Heart right ventricle (tissue), 16 donors: ENCODE measurements around the gene NRXN3. TPM values are rescaled to one million over a fixed set of nuclear protein-coding genes. Genes with fewer than 3 reads are reported as not detected.
"Not testable (repeated sequence)": the region's sequence is repeated elsewhere in the genome, so short reads cannot be mapped to it uniquely, and the experiment has no call there.

Source experiments
- ATAC-seq, 8 donors: fragments of 200-7000 bp; cut with Tn5 transposase; one replicate each; pipeline ENCODE4 v1.9.1; 2020; ENCODE audit warnings: mild to moderate bottlenecking in 8 of 8, moderate library complexity in 8 of 8, moderate number of reproducible peaks in 1 of 8
- DNase-seq, 2 donors: peaks; one replicate each; pipeline ENCODE4 v3.0.0-alpha.2; 2020
- H3K27ac ChIP-seq, 10 donors: fragments of 200-600 bp; sonication (generic) in 2 of 10; one replicate each; pipeline versions ENCODE4 v1.5.0 to v1.8.0; 2020 to 2022; ENCODE audit warnings: mild to moderate bottlenecking in 3 of 10
- H3K27me3 ChIP-seq, 7 donors: fragments of 200-600 bp; one replicate each; pipeline ENCODE4 v1.8.0; 2021 to 2022; ENCODE audit warnings: mild to moderate bottlenecking in 2 of 7
- H3K36me3 ChIP-seq, 9 donors: fragments of 200-600 bp; sonication (generic) in 1 of 9; one replicate each; pipeline versions ENCODE4 v1.5.0 to v1.8.0; 2020 to 2022; ENCODE audit warnings: mild to moderate bottlenecking in 2 of 9
- H3K4me1 ChIP-seq, 9 donors: fragments of 200-600 bp; sonication (generic) in 1 of 9; one replicate each; pipeline versions ENCODE4 v1.5.0 to v1.8.0; 2020 to 2022; ENCODE audit warnings: mild to moderate bottlenecking in 4 of 9
- H3K4me3 ChIP-seq, 10 donors: fragments of 200-600 bp; sonication (generic) in 2 of 10; one replicate each; pipeline versions ENCODE4 v1.5.0 to v1.8.0; 2020 to 2022; ENCODE audit warnings: mild to moderate bottlenecking in 7 of 10, moderate library complexity in 2 of 10
- H3K9me3 ChIP-seq, 11 donors: fragments of 200-600 bp in 10 of 11; sonication (generic) in 2 of 11; one replicate each; pipeline versions ENCODE4 v1.5.0 to v1.8.0; 2013 to 2022; ENCODE audit warnings: mild to moderate bottlenecking in 2 of 11, control low read depth in 1 of 11, moderate library complexity in 1 of 11
- CTCF ChIP-seq, 9 donors: fragments of 200-600 bp; sonication (generic) in 2 of 9; IDR thresholded peaks; one replicate each; pipeline versions ENCODE4 v1.5.0 to v1.8.0; 2021 to 2022; ENCODE audit warnings: antibody characterized with exemption in 9 of 9, mild to moderate bottlenecking in 5 of 9, moderate library complexity in 1 of 9
- WGBS, 2 donors: extraction: QIAGEN DNeasy Blood & Tissue Kit; methylation state at CpG; one replicate each; pipeline ENCODE4 v1.1.7; 2013; ENCODE audit warnings: inconsistent platforms in 1 of 2; 5-methylcytosine and 5-hydroxymethylcytosine counted together
- intact Hi-C, 10 donors: fragments of 100-400 bp; cut with DNase I; formaldehyde crosslinking; loops; one replicate each; pipeline versions ENCODE4 v1.11.1 to v1.14.2; 2022
- polyA plus RNA-seq, 2 donors: library from polyadenylated mRNA; stranded (reverse); fragments of 200-250 nt; gene quantifications; one replicate each; pipeline ENCODE4 v1.2.3, GENCODE V29; 2013
- total RNA-seq, 10 donors: library from RNA; stranded (reverse); fragmentation: NEBNext Ultra II Directional in 3 of 10; extraction: Animal tissue kit (Norgen Biotek cat#: 25700) in 3 of 10; gene quantifications; one replicate each; pipeline versions ENCODE4 v1.2.1 to v1.2.4, GENCODE V29; 2021 to 2023
- donor health status: Arrhythmogenic right ventricular cardiomyopathy.
- donor health status: ischemic (EF 13 %, LVEDD 7.1; RV severe dilation, severe dysfunction).
- donor health status: healthy with polysubstance abuse.
- donor health status: DM: no; HTN: yes; CAD: no.
- donor health status: DM: no; HTN: no; CAD: no.
- donor health status: ischemic (EF 25% LVEDD 6.9; RV normal size, moderate dysfunction).
- donor health status: ischemic (EF 25% LVEDD 5.7; RV mildly dilated, moderate dysfunction).
- donor health status: healthy.
- donor health status: DM: yes; HTN: yes; CAD: no.
- donor health status: Ischemic cardiomyopathy.
- donor health status: ischemic (EF 35%, LVEDD 5.7; RV mildly dilated, moderate dysfunction).
- donor health status: nonischemic (EF 11% LVEDD 7.7; RV severe dilation, severe dysfunction).
- donor health status: DM: yes; HTN: yes; CAD: no.
- donor health status: PGD.
- donor health status: ischemic (EF 29% LVEDD 5.4; RV normal size, mild dysfunction).
- donor health status: nonischemic (EF 23%, LVEDD 6.1; RV moderate dilation, normal function).

Gene NRXN3
- total and polyA plus RNA-seq, 12 donors = 0.23 to 1.8 (median 0.87) TPM

- no peak for TF ChIP-seq CTCF (IDR thresholded peaks at IDR 0.05)
- H3K4me1 ChIP-seq = no peaks in the 10 kb centered on the region
- DNase-seq (no peak), ATAC-seq (no peak)
- no peak overlapping the region for H3K4me3 ChIP-seq
- no peak overlapping the region for H3K27ac ChIP-seq
- H3K9me3 ChIP-seq = no peaks in the 10 kb centered on the region
- H3K27me3 ChIP-seq = peaks cover 0 to 7% (median 0%) of the 10 kb centered on the region in 7 donors
- no peaks in the 10 kb centered on the region for H3K36me3 ChIP-seq
- intact Hi-C loops = no loop called here
Observed at GRCh38 chr14:78486081-78486480, 315.9 kb downstream of the NRXN3 start.

DNA sequence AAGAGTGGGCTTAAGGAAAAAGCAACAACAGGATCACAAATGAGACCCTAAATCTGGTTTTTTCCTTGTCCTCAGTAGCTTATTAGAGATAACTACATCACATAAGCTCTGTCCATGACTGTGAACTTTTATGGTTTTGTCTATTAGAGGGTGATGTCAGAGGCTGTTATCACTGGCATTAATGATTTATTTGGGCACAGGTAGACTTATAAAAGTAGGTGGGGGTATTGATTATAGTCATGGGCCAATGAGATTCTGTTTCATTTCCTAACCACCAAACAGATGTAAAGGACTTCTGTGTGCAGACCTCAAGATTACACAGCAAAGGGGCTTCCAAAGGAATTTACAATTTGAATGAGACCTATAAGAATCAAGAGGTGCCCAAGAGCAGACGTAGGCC, 316.4 kb downstream of the NRXN3 start:
- WGBS, 2 donors = 66 to 85% methylated on average over 1 of the region's 1 CpG
- H3K4me3 ChIP-seq = no peak overlapping the region
- H3K4me1 ChIP-seq = no peaks in the 10 kb centered on the region
- peaks cover 0 to 7% (median 0%) of the 10 kb centered on the region in 7 donors for H3K27me3 ChIP-seq
- no peak for ATAC-seq
- no peaks in the 10 kb centered on the region for H3K36me3 ChIP-seq
- TF ChIP-seq CTCF (IDR thresholded peaks at IDR 0.05) = no peak
- no peak for DNase-seq
- intact Hi-C loops = no loop called here
- H3K9me3 ChIP-seq = no peaks in the 10 kb centered on the region
- H3K27ac ChIP-seq = no peak overlapping the region

- H3K4me3 ChIP-seq, H3K9me3 ChIP-seq, ATAC-seq, DNase-seq, H3K36me3 ChIP-seq, H3K4me1 ChIP-seq, intact Hi-C loops, H3K27me3 ChIP-seq, H3K27ac ChIP-seq: not testable (repeated sequence)
- WGBS, 2 donors = 45% methylated on average over 2 of the region's 2 CpGs
Observed at GRCh38 chr14:78487573-78487972, 317.4 kb downstream of the NRXN3 start.

DNA sequence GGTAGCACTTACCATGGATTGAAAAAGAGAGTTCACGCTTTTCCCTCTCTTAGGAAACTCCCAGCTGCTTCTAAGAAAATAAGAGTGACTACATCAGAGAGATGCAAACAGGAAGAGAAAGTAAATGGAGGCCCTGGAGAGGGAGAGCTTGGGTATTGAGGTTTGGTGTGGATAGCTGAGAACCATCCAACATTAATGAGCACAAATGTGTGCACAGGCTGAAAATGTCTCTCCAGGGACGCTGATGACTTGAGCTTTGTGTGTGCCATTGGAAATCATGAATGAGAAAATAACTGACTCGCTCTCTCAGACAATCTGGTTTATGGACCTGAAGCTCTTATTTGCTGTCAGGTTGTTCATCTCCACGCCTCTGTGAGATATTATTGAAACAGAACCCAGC, 318.8 kb downstream of the NRXN3 start:
- DNase-seq (no peak), ATAC-seq (no peak)
- Histone ChIP-seq H3K36me3 (no peaks in the 10 kb centered on the region), H3K9me3 (no peaks in the 10 kb centered on the region), H3K27ac (no peak overlapping the region), H3K27me3 (peaks cover 0 to 3% (median 0%) of the 10 kb centered on the region in 7 donors), H3K4me3 (no peak overlapping the region), H3K4me1 (no peaks in the 10 kb centered on the region)
- WGBS, 2 donors = 75 to 77% methylated on average over 4 of the region's 4 CpGs
- TF ChIP-seq CTCF (IDR thresholded peaks at IDR 0.05) = no peak
- intact Hi-C loops = no loop called here

- H3K4me3 ChIP-seq = no peak overlapping the region
- 80 to 84% methylated on average over 7 of the region's 7 CpGs for WGBS, 2 donors
- TF ChIP-seq CTCF (IDR thresholded peaks at IDR 0.05) = no peak
- ATAC-seq (no peak), DNase-seq (no peak)
- H3K27me3 ChIP-seq = peaks cover 0 to 5% (median 0%) of the 10 kb centered on the region in 7 donors
- intact Hi-C loops = no loop called here
- H3K4me1 ChIP-seq = no peaks in the 10 kb centered on the region
- H3K36me3 ChIP-seq = no peaks in the 10 kb centered on the region
- H3K27ac ChIP-seq = no peak overlapping the region
- no peaks in the 10 kb centered on the region for H3K9me3 ChIP-seq
Observed at GRCh38 chr14:78491048-78491447, 320.9 kb downstream of the NRXN3 start.
